Lung microvascular endothelial cell (primary cell): Measurements from ENCODE around the gene CBFA2T3. TPM values are rescaled to one million over a fixed set of nuclear protein-coding genes. Genes with fewer than 3 reads are reported as not detected.
"Not testable (repeated sequence)": the region's sequence is repeated elsewhere in the genome, so short reads cannot be mapped to it uniquely, and the experiment has no call there.

Experiments used
- DNase-seq, 2 donors: peaks; one replicate each; pipeline versions ENCODE4 v3.0.0 to v3.0.0-alpha.2; 2010; ENCODE audit warnings: low read depth in 2 of 2
- total RNA-seq: library from RNA; depleted of rRNA; stranded (reverse); fragments of >200 nt; gene quantifications from 2 replicates; pipeline ENCODE4 v1.2.1, GENCODE V29; 2014

The CBFA2T3 gene
- not detected in 2 replicates for total RNA-seq

GRCh38 chr16:88977018-88977811 is at the start of gene CBFA2T3:
Gene CBFA2T3, minus strand, starts transcription at chr16:88977207. Its CDS starts 400 bp downstream, at chr16:88976807.
- peak; percentile 73 to 94 for DNase-seq

GRCh38 chr16:89026121-89026612 is 49.2 kb upstream of the CBFA2T3 start:
- no peak for DNase-seq

- no peak for DNase-seq
Measured at GRCh38 chr16:89025636-89026035, 48.6 kb upstream of the CBFA2T3 start.

GRCh38 chr16:89024546-89025060 is 47.6 kb upstream of the CBFA2T3 start:
- no peak for DNase-seq

GRCh38 chr16:89023621-89024511 is 46.9 kb upstream of the CBFA2T3 start:
- DNase-seq, result no peak

- no peak for DNase-seq
Measured at GRCh38 chr16:89023151-89023551, 46.1 kb upstream of the CBFA2T3 start.

GRCh38 chr16:89022051-89022836 is 45.2 kb upstream of the CBFA2T3 start:
- no peak for DNase-seq

GRCh38 chr16:89020925-89021595 is 44.1 kb upstream of the CBFA2T3 start:
- DNase-seq, result no peak

- no peak for DNase-seq
Measured at GRCh38 chr16:89020068-89020924, 43.3 kb upstream of the CBFA2T3 start.

GRCh38 chr16:89019511-89019910 is 42.5 kb upstream of the CBFA2T3 start:
- DNase-seq, result no peak

GRCh38 chr16:89018282-89019158 is 41.5 kb upstream of the CBFA2T3 start:
- DNase-seq, result no peak

- no peak for DNase-seq
Measured at GRCh38 chr16:89017543-89018281, 40.7 kb upstream of the CBFA2T3 start.

GRCh38 chr16:89016561-89016960 is 39.6 kb upstream of the CBFA2T3 start:
- not testable (repeated sequence) for DNase-seq

GRCh38 chr16:89015271-89015859 is 38.4 kb upstream of the CBFA2T3 start:
- no peak for DNase-seq

- no peak for DNase-seq
Measured at GRCh38 chr16:89014403-89015230, 37.6 kb upstream of the CBFA2T3 start.

GRCh38 chr16:89013692-89014402 is 36.8 kb upstream of the CBFA2T3 start:
- no peak for DNase-seq
